Rectal smooth muscle tissue (tissue), 1 donor: ENCODE data around the gene ARRB1.
A peak's percentile ranks its signal among the peaks of the same experiment; 100 is the strongest.
"Not testable (repeated sequence)": the region's sequence is repeated elsewhere in the genome, so short reads cannot be mapped to it uniquely, and the experiment has no call there.

Experiments
- H3K27ac ChIP-seq: one replicate; pipeline ENCODE4 v1.7.0; 2013; ENCODE audit warnings: low read depth, low read length, inconsistent platforms
- H3K27me3 ChIP-seq: one replicate; pipeline ENCODE4 v1.7.0; 2013; ENCODE audit warnings: low read length; ENCODE audit not compliant: control insufficient read depth, insufficient read depth
- H3K36me3 ChIP-seq: one replicate; pipeline ENCODE4 v1.7.0; 2013; ENCODE audit warnings: low read length; ENCODE audit not compliant: control insufficient read depth, insufficient read depth
- H3K4me1 ChIP-seq: one replicate; pipeline ENCODE4 v1.7.0; 2013; ENCODE audit warnings: low read length; ENCODE audit not compliant: control insufficient read depth, insufficient read depth
- H3K4me3 ChIP-seq: one replicate; pipeline ENCODE4 v1.7.0; 2013; ENCODE audit warnings: low read length
- H3K9ac ChIP-seq: one replicate; pipeline ENCODE4 v1.7.0; 2013; ENCODE audit warnings: low read length

Gene ARRB1

DNA sequence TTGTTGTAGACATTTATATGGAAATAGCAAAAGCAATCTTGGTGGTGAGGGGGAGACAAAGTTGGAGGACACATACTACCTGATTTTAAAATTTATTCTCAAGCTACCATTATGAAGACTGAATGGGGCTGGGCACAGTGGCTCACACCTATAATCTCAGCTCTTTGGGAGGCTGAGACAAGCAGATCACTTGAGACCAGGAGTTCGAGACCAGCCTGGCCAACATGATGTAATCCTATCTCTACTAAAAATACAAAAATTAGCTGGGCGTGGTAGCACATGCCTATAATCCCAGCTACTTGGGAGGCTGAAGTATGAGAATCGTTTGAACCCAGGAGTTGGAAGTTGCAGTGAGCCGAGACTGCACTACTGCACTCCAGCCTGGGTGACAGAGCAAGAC, 10.8 kb upstream of the ARRB1 start:
- not testable (repeated sequence) for H3K27me3 ChIP-seq, H3K4me3 ChIP-seq, H3K27ac ChIP-seq, H3K9ac ChIP-seq, H3K4me1 ChIP-seq, H3K36me3 ChIP-seq

- Histone ChIP-seq H3K27me3 (no peaks in the 10 kb centered on the region), H3K27ac (no peak overlapping the region), H3K4me3 (no peak overlapping the region), H3K9ac (no peak overlapping the region), H3K4me1 (peaks cover 4% of the 10 kb centered on the region), H3K36me3 (no peaks in the 10 kb centered on the region)
Measured at GRCh38 chr11:75356613-75357012, 5.2 kb upstream of the ARRB1 start.

DNA sequence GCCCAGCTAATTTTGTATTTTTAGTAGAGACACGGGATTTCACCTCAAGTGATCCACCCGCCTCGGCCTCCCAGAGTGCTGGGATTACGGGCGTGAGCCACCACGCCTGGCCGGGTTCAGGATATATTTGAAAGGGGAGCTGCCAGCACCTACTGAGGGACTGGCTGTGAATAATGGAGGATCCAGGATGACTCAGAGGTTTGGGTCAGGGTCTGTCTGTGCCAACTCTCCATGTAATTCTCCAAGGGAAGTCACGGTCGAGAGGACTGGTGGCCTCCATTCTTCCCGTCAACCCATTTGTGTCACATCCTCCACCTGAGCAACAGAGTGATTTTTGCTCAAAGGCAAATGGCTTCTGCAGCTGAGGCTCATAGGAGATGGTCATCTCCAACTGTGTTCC, 3.6 kb upstream of the ARRB1 start:
- no peaks in the 10 kb centered on the region for H3K27me3 ChIP-seq
- H3K9ac ChIP-seq: no peak overlapping the region
- no peaks in the 10 kb centered on the region for H3K36me3 ChIP-seq
- H3K4me3 ChIP-seq: no peak overlapping the region
- no peak overlapping the region for H3K27ac ChIP-seq
- peaks cover 4% of the 10 kb centered on the region for H3K4me1 ChIP-seq

DNA sequence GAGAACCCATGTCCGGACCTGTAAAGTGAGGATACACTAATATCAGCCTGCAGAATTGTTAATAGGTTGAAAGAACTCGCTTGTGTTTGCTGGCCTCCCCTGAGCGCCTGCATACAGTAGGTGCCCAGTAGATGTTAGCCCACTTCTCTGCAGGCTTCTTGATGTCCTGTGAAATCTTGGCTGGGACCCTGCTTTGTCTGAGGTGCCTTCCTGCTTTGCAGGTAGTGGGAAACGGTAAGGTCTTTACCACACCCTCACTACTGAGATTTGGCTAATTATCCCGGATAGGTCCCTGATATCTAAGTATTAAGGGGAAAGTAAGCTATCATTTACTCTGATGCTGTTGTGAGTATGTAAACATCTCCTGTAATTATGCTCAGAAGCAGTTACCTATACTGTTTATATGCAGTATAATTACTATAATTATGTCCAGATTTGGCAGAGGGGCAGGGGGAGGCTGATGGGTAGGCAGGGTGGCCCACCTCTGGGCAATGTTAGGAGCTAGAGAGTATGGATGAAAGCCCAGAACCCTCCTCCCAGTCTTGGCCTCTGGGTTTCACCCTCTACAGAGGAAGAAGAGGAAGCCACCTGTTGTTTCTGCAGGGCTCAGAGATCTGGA, 1.2 kb upstream of the ARRB1 start:
- no peaks in the 10 kb centered on the region for H3K27me3 ChIP-seq
- H3K9ac ChIP-seq: peak overlapping the region; percentile 16
- peak overlapping the region; percentile 76 for H3K4me3 ChIP-seq
- peak overlapping the region; percentile 82 for H3K27ac ChIP-seq
- H3K4me1 ChIP-seq: peaks cover 21% of the 10 kb centered on the region
- no peaks in the 10 kb centered on the region for H3K36me3 ChIP-seq

- Histone ChIP-seq H3K4me3 (peak overlapping the region; percentile 76), H3K9ac (peak overlapping the region; percentile 24), H3K27ac (peak overlapping the region; percentile 82), H3K27me3 (no peaks in the 10 kb centered on the region), H3K4me1 (peaks cover 28% of the 10 kb centered on the region), H3K36me3 (no peaks in the 10 kb centered on the region)
Measured at GRCh38 chr11:75351791-75352587, 528 bp upstream of the ARRB1 start.

DNA sequence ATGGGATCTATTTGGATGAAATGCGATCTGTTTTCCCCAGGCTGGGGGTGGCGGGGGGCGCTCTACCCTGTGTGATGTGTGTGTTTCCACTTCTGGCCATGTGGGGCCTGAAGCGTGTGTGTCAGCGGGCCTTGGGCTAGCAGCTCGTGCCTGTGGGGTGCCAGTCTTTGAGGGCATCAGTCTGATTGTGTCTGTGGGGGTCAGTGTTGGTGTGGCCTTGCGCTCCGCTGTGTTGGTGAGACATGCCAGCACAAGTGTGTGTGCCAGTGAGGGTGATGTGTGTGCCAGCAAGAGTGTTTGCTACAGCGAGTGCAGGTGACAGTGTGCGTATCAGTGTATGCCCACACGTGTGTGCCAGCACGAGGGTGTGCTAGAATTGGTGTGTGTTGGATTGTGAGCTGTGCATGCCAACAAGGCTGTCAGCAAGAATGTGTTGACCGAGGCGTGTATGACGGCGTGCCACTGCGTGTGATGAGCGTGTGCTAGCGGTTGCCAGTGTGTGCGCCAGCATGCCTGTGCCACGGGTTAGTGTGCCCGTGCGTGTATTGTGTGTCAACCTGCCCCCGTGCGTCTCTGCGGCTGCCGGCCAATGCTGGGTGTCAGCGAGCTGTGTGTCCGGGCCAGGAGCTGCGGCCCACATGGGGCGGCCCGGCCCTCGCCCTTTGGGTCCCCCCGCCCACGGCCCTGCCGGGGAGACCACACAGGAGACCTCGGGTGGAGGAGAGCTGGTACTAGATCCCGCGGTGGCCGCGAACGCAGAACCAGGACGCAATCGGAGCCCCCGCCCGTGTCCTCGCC, 519 bp downstream of the ARRB1 start:
- H3K9ac ChIP-seq: peak overlapping the region; percentile 67
- peaks cover 3% of the 10 kb centered on the region for H3K36me3 ChIP-seq
- H3K27me3 ChIP-seq: no peaks in the 10 kb centered on the region
- H3K4me3 ChIP-seq: peak overlapping the region; percentile 76
- peaks cover 38% of the 10 kb centered on the region for H3K4me1 ChIP-seq
- H3K27ac ChIP-seq: peak overlapping the region; percentile 84

DNA sequence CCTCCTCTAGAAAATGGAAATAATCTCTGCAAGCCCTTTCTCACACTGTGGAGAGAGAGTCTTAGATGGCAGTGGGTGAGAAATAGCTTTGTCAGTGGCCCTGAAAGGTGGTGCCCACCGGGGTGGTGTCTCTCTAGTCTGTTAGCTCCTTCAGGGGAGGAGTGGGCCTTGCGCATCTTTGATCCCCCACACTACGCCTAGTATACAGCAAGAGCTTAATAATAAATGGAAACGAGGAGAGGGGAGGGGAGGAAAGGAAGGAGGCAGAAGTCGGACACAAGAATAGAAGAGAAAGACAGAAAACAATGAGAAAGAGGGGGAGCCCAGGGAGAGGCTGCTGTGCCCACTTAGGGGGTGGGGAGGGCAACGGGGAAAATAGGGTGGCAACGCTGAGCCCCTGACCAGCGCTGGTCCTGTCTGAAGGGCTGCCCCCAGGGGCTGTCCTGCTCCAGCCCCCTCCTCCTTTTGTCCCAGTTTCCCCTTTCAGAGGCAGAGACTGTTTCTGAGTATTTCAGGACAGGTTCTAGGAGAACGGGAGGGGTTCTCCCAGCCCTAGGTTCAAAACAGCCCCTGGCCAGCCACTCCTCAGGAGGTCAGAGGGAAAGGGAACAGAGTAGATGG, 1.2 kb downstream of the ARRB1 start:
- peaks cover 38% of the 10 kb centered on the region for H3K4me1 ChIP-seq
- peak overlapping the region; percentile 67 for H3K9ac ChIP-seq
- H3K4me3 ChIP-seq: peak overlapping the region; percentile 76
- peaks cover 3% of the 10 kb centered on the region for H3K36me3 ChIP-seq
- peak overlapping the region; percentile 84 for H3K27ac ChIP-seq
- H3K27me3 ChIP-seq: no peaks in the 10 kb centered on the region

GRCh38 chr11:75349521-75350116, 1.8 kb downstream of the ARRB1 start:
- H3K27me3 ChIP-seq: no peaks in the 10 kb centered on the region
- H3K36me3 ChIP-seq: peaks cover 3% of the 10 kb centered on the region
- no peak overlapping the region for H3K9ac ChIP-seq
- peak overlapping the region; percentile 84 for H3K27ac ChIP-seq
- H3K4me1 ChIP-seq: peaks cover 38% of the 10 kb centered on the region
- peak overlapping the region; percentile 76 for H3K4me3 ChIP-seq

- peak overlapping the region; percentile 84 for H3K27ac ChIP-seq
- H3K27me3 ChIP-seq: no peaks in the 10 kb centered on the region
- H3K9ac ChIP-seq: no peak overlapping the region
- H3K4me3 ChIP-seq: peak overlapping the region; percentile 22
- peaks cover 3% of the 10 kb centered on the region for H3K36me3 ChIP-seq
- peaks cover 48% of the 10 kb centered on the region for H3K4me1 ChIP-seq
Measured at GRCh38 chr11:75347781-75348566, 3.5 kb downstream of the ARRB1 start.

DNA sequence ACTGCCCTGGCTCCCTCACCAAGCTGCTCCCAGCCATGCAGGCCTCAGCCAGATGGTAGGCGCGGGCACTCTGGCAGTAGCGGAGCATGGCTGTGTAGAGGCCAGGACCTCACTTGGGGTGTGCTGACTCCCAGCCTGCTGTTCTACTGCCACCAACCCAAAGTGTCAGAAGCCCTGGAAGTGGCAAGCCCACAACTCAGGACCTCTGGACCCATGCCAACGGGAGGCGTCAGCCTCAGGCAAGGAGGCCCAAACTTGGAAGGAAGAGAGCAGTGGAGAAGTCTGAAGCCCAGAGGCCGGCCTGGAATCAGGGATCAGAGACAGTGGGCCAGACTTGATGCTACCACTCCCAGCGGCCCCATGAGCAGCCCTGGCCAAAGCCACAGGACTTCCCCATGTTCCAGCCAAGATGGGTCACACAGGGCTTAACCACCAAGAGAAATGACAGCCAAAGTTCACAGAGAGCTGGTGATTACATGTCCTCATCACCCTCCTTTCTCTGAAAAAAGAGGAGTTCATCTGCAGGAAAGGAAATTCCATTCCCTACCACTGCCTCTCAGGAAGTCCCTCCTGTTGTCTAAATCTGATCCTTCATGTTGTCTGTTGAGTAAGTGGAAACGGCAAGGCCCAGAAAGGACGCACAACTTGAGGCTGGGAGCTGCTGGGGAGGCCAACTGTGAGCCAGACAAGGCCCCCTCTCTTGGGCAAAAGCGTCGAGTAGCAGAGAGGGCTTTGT, 4.4 kb downstream of the ARRB1 start:
- Histone ChIP-seq H3K4me3 (peak overlapping the region; percentile 22), H3K27ac (peak overlapping the region; percentile 84), H3K36me3 (peaks cover 3% of the 10 kb centered on the region), H3K9ac (peak overlapping the region; percentile 49), H3K4me1 (peaks cover 50% of the 10 kb centered on the region), H3K27me3 (no peaks in the 10 kb centered on the region)

DNA sequence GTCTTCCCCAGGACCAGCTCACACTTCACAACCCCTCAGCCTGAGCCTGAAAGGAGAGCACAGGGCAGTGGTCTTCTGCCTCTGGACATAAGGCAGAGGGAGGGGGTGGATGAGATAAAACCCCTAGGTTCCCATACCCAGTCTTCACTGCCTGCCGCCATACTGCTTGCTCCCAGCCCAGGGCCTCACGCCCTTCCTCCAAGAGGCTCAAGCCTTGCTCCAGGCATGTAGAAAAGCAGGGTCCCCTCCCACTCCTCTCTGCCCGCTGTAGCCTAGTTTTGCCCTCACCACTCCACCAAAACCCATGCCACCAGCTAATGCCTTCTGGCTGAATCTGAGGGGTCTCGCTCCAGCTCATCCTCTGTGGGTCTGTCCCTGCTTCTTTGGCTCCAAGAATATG, 5.2 kb downstream of the ARRB1 start:
- H3K36me3 ChIP-seq: peaks cover 3% of the 10 kb centered on the region
- peak overlapping the region; percentile 84 for H3K27ac ChIP-seq
- H3K4me1 ChIP-seq: peaks cover 58% of the 10 kb centered on the region
- H3K9ac ChIP-seq: no peak overlapping the region
- no peaks in the 10 kb centered on the region for H3K27me3 ChIP-seq
- H3K4me3 ChIP-seq: no peak overlapping the region
